ENCODE measurements around the gene CDK5. TPM values are rescaled to one million over a fixed set of nuclear protein-coding genes. Genes with fewer than 3 reads are reported as not detected.

The CDK5 gene
- total and polyA plus RNA-seq, 2 of the 13 experiments (the other 11 are each of a cell fraction or from before 2014, with no cell fraction given) = 16.4 to 21.3 TPM

DNA sequence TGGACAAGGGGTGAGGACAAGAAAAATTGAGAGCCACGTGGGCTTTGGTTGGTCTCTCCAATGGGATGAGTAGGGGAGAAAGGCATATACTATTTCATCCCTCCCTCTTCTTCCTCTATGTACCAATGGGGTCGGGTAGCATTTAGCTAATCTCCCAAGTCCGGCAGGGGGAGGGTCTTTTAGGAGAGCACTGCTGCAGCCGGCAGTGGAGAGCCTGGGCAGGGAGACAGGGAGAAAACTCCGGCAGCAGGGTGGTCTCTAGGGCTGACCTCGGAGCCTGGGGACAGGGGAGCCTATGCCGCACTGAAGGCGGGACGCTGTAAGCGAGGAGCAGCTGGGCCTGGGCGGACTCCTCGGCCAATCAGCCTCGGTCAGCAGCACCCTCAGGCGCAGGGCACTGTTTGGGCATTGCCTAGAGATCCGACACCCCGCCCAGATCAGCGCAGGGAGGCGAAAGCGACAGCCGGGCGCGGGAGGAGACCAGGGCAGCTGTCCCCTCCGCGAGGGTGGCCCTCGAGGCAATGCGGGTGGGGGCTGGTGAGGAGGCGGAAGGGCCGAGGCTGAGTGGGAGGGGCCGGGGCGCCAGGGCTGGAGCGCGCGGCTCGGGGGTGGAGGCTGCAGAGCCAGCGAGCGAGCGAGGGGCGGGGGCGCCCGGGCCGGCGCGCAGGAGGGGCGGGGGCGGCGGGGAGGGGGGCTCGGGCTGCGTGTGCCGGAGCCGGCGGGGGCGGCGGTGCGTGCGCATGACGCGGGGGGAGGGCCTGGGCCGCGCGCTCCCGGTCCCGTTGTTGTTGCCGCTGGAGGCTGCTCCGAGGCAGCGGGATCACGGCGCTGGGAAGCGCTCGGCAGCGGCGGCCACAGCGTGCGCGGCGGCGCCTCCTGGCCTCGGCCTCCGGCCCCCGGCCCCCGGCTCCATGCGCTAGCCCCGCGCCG, 28.3 kb upstream of the CDK5 start, which contains the start of gene AGAP3 (continued):
- TF ChIP-seq, protein P1, sequence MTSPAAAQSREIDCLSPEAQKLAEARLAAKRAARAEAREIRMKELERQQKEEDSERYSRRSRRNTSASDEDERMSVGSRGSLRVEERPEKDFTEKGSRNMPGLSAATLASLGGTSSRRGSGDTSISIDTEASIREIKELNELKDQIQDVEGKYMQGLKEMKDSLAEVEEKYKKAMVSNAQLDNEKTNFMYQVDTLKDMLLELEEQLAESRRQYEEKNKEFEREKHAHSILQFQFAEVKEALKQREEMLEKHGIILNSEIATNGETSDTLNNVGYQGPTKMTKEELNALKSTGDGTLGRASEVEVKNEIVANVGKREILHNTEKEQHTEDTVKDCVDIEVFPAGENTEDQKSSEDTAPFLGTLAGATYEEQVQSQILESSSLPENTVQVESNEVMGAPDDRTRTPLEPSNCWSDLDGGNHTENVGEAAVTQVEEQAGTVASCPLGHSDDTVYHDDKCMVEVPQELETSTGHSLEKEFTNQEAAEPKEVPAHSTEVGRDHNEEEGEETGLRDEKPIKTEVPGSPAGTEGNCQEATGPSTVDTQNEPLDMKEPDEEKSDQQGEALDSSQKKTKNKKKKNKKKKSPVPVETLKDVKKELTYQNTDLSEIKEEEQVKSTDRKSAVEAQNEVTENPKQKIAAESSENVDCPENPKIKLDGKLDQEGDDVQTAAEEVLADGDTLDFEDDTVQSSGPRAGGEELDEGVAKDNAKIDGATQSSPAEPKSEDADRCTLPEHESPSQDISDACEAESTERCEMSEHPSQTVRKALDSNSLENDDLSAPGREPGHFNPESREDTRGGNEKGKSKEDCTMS (CRISPR knock-in tag; conservative IDR thresholded peaks at IDR 0.05) = no peak
- TF ChIP-seq HMGA1 (CRISPR knock-in tag; conservative IDR thresholded peaks at IDR 0.05) = no peak

DNA sequence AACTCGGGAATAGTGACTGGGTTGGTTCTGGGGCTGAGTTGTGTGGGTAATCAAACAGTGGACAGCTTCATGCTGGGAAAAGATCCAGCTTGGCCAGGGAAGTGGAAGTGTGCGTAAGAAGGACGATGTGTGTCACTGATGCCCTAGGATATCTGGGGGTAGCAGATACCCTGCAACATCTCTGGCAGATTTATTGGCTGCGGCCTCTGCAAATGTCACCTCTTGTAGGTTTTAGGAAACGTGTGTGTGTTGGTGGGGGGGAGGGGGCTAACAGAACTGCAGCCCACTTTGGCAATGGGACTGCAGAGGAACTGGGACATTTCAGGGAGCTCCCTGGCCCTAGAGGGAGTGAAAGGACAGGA, 27.6 kb upstream of the CDK5 start:
- Histone ChIP-seq H3K27ac (ENCODE audit: extremely low read length, insufficient read depth, low read length) (no peak overlapping the region), H2AFZ (ENCODE audit: low read length) (no peak overlapping the region), H3K27me3 (ENCODE audit: control insufficient read depth in 1 of 2, insufficient read depth in 2 of 2, low read length in 2 of 2) (no peaks in the 10 kb centered on the region; a peak in 1 of 5 replicates), H3K36me3 (replicated peaks in 1 of 2; ENCODE audit: control insufficient read depth in 1 of 2, insufficient read depth in 2 of 2, low read length in 2 of 2) (peaks cover 0 to 1% of the 10 kb centered on the region in 2 experiments; a peak in 1 of 5 replicates), H3K79me2 (ENCODE audit: insufficient read depth, low read length) (peaks cover 53% of the 10 kb centered on the region), H3K4me1 (ENCODE audit: insufficient read depth, low read length) (peaks cover 64% of the 10 kb centered on the region), H4K20me1 (ENCODE audit: insufficient read depth, low read length) (peaks cover 22% of the 10 kb centered on the region), H3K4me2 (ENCODE audit: low read depth, low read length) (peak overlapping the region; percentile 97), H3K9me3 (ENCODE audit: low read length) (no peaks in the 10 kb centered on the region), H3K9ac (ENCODE audit: insufficient read depth, low read depth, low read length) (peak overlapping the region; percentile 71; the same call in 1 of the 2 replicates), H3K4me3 (replicated peaks in 1 of 3; ENCODE audit: insufficient read depth in 1 of 3, low read depth in 2 of 3, low read length in 3 of 3) (peak overlapping the region in 1 of 3 experiments; percentile 83; a peak in 2 of 6 replicates)
- CTCF ChIA-PET (ENCODE audit: low intra/inter-chr PET ratio, low total read pairs) = no interaction called here
- DNase-seq (ENCODE audit: low spot score) (no peak), ATAC-seq (no peak), FAIRE-seq (no peak)
- no TSS peak for BruUV-seq (replicated peaks)
- TF ChIP-seq ZNF235 (CRISPR knock-in tag; IDR thresholded peaks at IDR 0.05; ENCODE audit: borderline replicate concordance) (0 out of 2 replicates have a peak, but pooled peaks have one; percentile 10), TMF1 (CRISPR knock-in tag; IDR thresholded peaks at IDR 0.05; ENCODE audit: low read depth) (peak; percentile 10; the same call in 1 of the 2 replicates), ZNF841 (CRISPR knock-in tag; IDR thresholded peaks at IDR 0.05; ENCODE audit: borderline replicate concordance) (no peak), SIX1 (CRISPR knock-in tag; IDR thresholded peaks at IDR 0.05; ENCODE audit: borderline replicate concordance) (no peak), PHF20 (CRISPR knock-in tag; IDR thresholded peaks at IDR 0.05) (0 out of 2 replicates have a peak, but pooled peaks have one; percentile 6), ZNF557 (CRISPR knock-in tag; IDR thresholded peaks at IDR 0.05) (no peak)
- intact Hi-C loops (cut with micrococcal nuclease; ENCODE audit: unreplicated experiment) = loop anchor here (10.0 kb wide), 1 partner anchor 159 kb away; the partner anchor contains the start of gene SMARCD3
- in situ Hi-C loops (cut with HindIII; ENCODE audit: extremely low pct_ligation_motif_present, low pct_unique_long_range_greater_than_20kb) = no loop called here
- 41% methylated on average over 5 of the region's 5 CpGs for WGBS (ENCODE audit: low lambda C conversion rate)
- POLR2A ChIA-PET = interaction anchor here (1.3 to 6.7 kb wide), 6 partner anchors 9 to 76 kb away, joined by 3 to 82 read pairs (median 6); partner anchors contain the start of gene SLC4A2

Measured in HepG2 (cell line).